HCT116 (cell line): ENCODE measurements around the gene ORC4. TPM values are rescaled to one million over a fixed set of nuclear protein-coding genes. Genes with fewer than 3 reads are reported as not detected.

Experiments
- ATAC-seq: fragments of 200-7000 bp; cut with Tn5 transposase; 2 replicates; pipeline ENCODE4 v1.9.1; 2020; ENCODE audit warnings: mild to moderate bottlenecking, moderate library complexity
- BruUV-seq: library from RNA; stranded (reverse); fragments of 400-500 nt; replicated peaks from 2 replicates; lab custom pipeline; 2021; lab: Mats Ljungman, UMichigan
- CTCF ChIA-PET: fragments of 300-600 bp; sonication (Branson Sonifier 250); formaldehyde crosslinking; loops from one replicate; lab custom pipeline; 2021; ENCODE audit warnings: antibody characterized with exemption; lab: Charles Lee
- POLR2A ChIA-PET: fragments of 300-600, 350-600 bp; sonication (Branson Sonifier 250); formaldehyde crosslinking; loops from one replicate; lab custom pipeline; 2021; ENCODE audit warnings: antibody characterized with exemption; lab: Charles Lee
- RAD21 ChIA-PET, 2 experiments: fragments of 300-600 bp; sonication (Branson Sonifier 250); formaldehyde crosslinking; loops; one replicate each; lab custom pipeline; 2023; ENCODE audit warnings: low total read pairs in 2 of 2; ENCODE audit not compliant: uncharacterized antibody in 2 of 2, unreplicated experiment in 2 of 2, low non-redundant PET in 1 of 2; lab: Charles Lee
- DNase-seq: peaks from one replicate; pipeline ENCODE4 v3.0.0-alpha.2; 2010; ENCODE audit warnings: low read depth, low spot score
- H2AFZ ChIP-seq: fragments of 200-600 bp; shearing (Covaris generic), sonication (generic); 2 replicates; pipeline ENCODE4 v1.6.1; 2017; ENCODE audit warnings: low read depth, mixed run types, mixed read lengths, antibody characterized with exemption, low read length; ENCODE audit not compliant: poor library complexity, severe bottlenecking
- H3K27ac ChIP-seq: 2 replicates; pipeline ENCODE4 v1.5.1; 2012; ENCODE audit warnings: low read depth, low read length
- H3K27me3 ChIP-seq: fragments of 200-600 bp; sonication (generic); 2 replicates; pipeline ENCODE4 v1.6.1; 2016; ENCODE audit warnings: mixed run types, low read length, mixed read lengths; ENCODE audit not compliant: insufficient read depth
- H3K36me3 ChIP-seq, 2 experiments: fragments of 200-500 bp in 1 of 2; fragments of 200-600 bp in 1 of 2; sonication (Bioruptor generic) in 1 of 2; sonication (generic) in 1 of 2; 2 replicates each; pipeline versions ENCODE4 v1.5.1 to v1.6.1; 2014 to 2016; ENCODE audit warnings: low read length in 2 of 2, inconsistent platforms in 1 of 2, mixed read lengths in 1 of 2, mixed run types in 1 of 2; ENCODE audit not compliant: insufficient read depth in 2 of 2, control insufficient read depth in 1 of 2
- H3K4me1 ChIP-seq, 2 experiments: fragments of 200-600 bp in 1 of 2; sonication (generic) in 1 of 2; 2 replicates each; pipeline versions ENCODE4 v1.5.1 to v1.6.1; 2012 to 2017; ENCODE audit warnings: low read length in 2 of 2, inconsistent platforms in 1 of 2, mild to moderate bottlenecking in 1 of 2, mixed read lengths in 1 of 2, mixed run types in 1 of 2, moderate library complexity in 1 of 2; ENCODE audit not compliant: insufficient read depth in 2 of 2, control insufficient read depth in 1 of 2
- H3K4me2 ChIP-seq: fragments of 200-600 bp; sonication (generic); 2 replicates; pipeline ENCODE4 v1.6.1; 2017; ENCODE audit warnings: mixed run types, low read length, mixed read lengths
- H3K4me3 ChIP-seq, 2 experiments: fragments of 200-600 bp in 1 of 2; sonication (generic) in 1 of 2; replicated peaks in 1 of 2; 2 replicates each; pipeline ENCODE4 v1.5.1; 2011 to 2016; ENCODE audit warnings: low read length in 2 of 2, control low read depth in 1 of 2, low read depth in 1 of 2, mild to moderate bottlenecking in 1 of 2, mixed read lengths in 1 of 2, mixed run types in 1 of 2
- H3K79me2 ChIP-seq: fragments of 200-600 bp; sonication (generic); 2 replicates; pipeline ENCODE4 v1.6.1; 2017; ENCODE audit warnings: mild to moderate bottlenecking, mixed run types, low read length, moderate library complexity, mixed read lengths; ENCODE audit not compliant: insufficient read depth
- H3K9ac ChIP-seq: fragments of 200-600 bp; sonication (generic); 2 replicates; pipeline ENCODE4 v1.6.1; 2016; ENCODE audit warnings: low read length, mixed read lengths
- H3K9me2 ChIP-seq: fragments of 200-600 bp; sonication (generic), shearing (Covaris generic); 2 replicates; pipeline ENCODE4 v1.6.1; 2017; ENCODE audit warnings: mixed run types, mild to moderate bottlenecking, moderate library complexity; ENCODE audit not compliant: insufficient read depth
- H3K9me3 ChIP-seq, 2 experiments: fragments of 200-500 bp in 1 of 2; fragments of 200-600 bp in 1 of 2; sonication (Bioruptor generic) in 1 of 2; sonication (generic) in 1 of 2; 2 replicates each; pipeline ENCODE4 v1.6.1; 2014 to 2017; ENCODE audit warnings: low read length in 2 of 2, mixed read lengths in 2 of 2, inconsistent platforms in 1 of 2, low read depth in 1 of 2, mild to moderate bottlenecking in 1 of 2, mixed run types in 1 of 2, moderate library complexity in 1 of 2; ENCODE audit not compliant: control insufficient read depth in 1 of 2, insufficient read depth in 1 of 2
- H4K20me1 ChIP-seq: fragments of 200-600 bp; sonication (generic), shearing (Covaris generic); 2 replicates; pipeline ENCODE4 v1.6.1; 2017; ENCODE audit warnings: mixed run types, mild to moderate bottlenecking, moderate library complexity; ENCODE audit not compliant: insufficient read depth
- CBX3 ChIP-seq: IDR thresholded peaks from 2 replicates; pipeline ENCODE4 v1.6.1; 2012; ENCODE audit warnings: low read depth
- CEBPB ChIP-seq: IDR thresholded peaks from 2 replicates; pipeline ENCODE4 v1.6.1; 2012; ENCODE audit warnings: low read depth
- EGR1 ChIP-seq: IDR thresholded peaks from 2 replicates; pipeline ENCODE4 v1.6.1; 2012; ENCODE audit warnings: low read depth
- ELF1 ChIP-seq: IDR thresholded peaks from 2 replicates; pipeline ENCODE4 v1.6.1; 2012; ENCODE audit warnings: low read depth, borderline replicate concordance
- EZH2 ChIP-seq: fragments of 200-600 bp; sonication (generic); IDR thresholded peaks from 2 replicates; pipeline ENCODE4 v1.6.1; 2017; ENCODE audit warnings: antibody characterized with exemption, mixed run types
- EZH2phosphoT487 ChIP-seq: fragments of 200-600 bp; IDR thresholded peaks from 2 replicates; pipeline ENCODE4 v1.6.1; 2018; ENCODE audit warnings: antibody characterized with exemption, borderline replicate concordance
- JUND ChIP-seq: IDR thresholded peaks from 2 replicates; pipeline ENCODE4 v1.6.1; 2012
- MAX ChIP-seq: IDR thresholded peaks from 2 replicates; pipeline ENCODE4 v1.6.1; 2012
- POLR2A ChIP-seq: IDR thresholded peaks from 2 replicates; pipeline ENCODE4 v1.7.0; 2011; ENCODE audit warnings: borderline replicate concordance; ENCODE audit not compliant: insufficient read depth, insufficient read length; ENCODE audit errors: extremely low read depth
- RAD21 ChIP-seq: IDR thresholded peaks from 2 replicates; pipeline ENCODE4 v1.6.1; 2012; ENCODE audit warnings: low read depth, mild to moderate bottlenecking
- SIN3A ChIP-seq: IDR thresholded peaks from 2 replicates; pipeline ENCODE4 v1.6.1; 2012; ENCODE audit warnings: low read depth
- SP1 ChIP-seq: IDR thresholded peaks from 2 replicates; pipeline ENCODE4 v1.6.1; 2012; ENCODE audit warnings: low read depth
- SRF ChIP-seq: IDR thresholded peaks from 2 replicates; pipeline ENCODE4 v1.6.1; 2012; ENCODE audit warnings: low read depth
- TCF7L2 ChIP-seq: IDR thresholded peaks from 2 replicates; pipeline ENCODE4 v1.7.0; 2011; ENCODE audit warnings: borderline replicate concordance, inconsistent platforms; ENCODE audit not compliant: insufficient read depth, insufficient read length; ENCODE audit errors: extremely low read depth
- YY1 ChIP-seq: IDR thresholded peaks from 2 replicates; pipeline ENCODE4 v1.6.1; 2011; ENCODE audit warnings: low read length, low read depth, moderate library complexity, mild to moderate bottlenecking; ENCODE audit not compliant: insufficient replicate concordance; ENCODE audit errors: extremely low read depth
- ZBTB33 ChIP-seq: IDR thresholded peaks from 2 replicates; pipeline ENCODE4 v1.6.1; 2011; ENCODE audit warnings: mild to moderate bottlenecking, low read length, moderate library complexity; ENCODE audit not compliant: insufficient replicate concordance; ENCODE audit errors: extremely low read depth
- ZFX ChIP-seq: fragments of 450-650 bp; IDR thresholded peaks from 2 replicates; pipeline ENCODE4 v1.6.1; 2017
- ZNF274 ChIP-seq: fragments of 200-500 bp; sonication (Bioruptor generic); IDR thresholded peaks from 2 replicates; pipeline ENCODE4 v1.6.1; 2014; ENCODE audit warnings: mild to moderate bottlenecking, low read depth, low read length, inconsistent platforms
- intact Hi-C: fragments of 100-400 bp; cut with micrococcal nuclease; formaldehyde crosslinking; loops from 2 replicates; pipeline ENCODE4 v1.10.0; 2022
- total RNA-seq: library from RNA; stranded (reverse); gene quantifications from one replicate; pipeline ENCODE4 v1.2.1, GENCODE V29; 2021; ENCODE audit not compliant: unreplicated experiment
- TF ChIP-seq, protein P1 (sequence below): IDR thresholded peaks from 2 replicates; pipeline ENCODE4 v1.6.1; 2012

ORC4 gene
- total RNA-seq, 1 experiment from 2014 or later, result 51.0 TPM

DNA sequence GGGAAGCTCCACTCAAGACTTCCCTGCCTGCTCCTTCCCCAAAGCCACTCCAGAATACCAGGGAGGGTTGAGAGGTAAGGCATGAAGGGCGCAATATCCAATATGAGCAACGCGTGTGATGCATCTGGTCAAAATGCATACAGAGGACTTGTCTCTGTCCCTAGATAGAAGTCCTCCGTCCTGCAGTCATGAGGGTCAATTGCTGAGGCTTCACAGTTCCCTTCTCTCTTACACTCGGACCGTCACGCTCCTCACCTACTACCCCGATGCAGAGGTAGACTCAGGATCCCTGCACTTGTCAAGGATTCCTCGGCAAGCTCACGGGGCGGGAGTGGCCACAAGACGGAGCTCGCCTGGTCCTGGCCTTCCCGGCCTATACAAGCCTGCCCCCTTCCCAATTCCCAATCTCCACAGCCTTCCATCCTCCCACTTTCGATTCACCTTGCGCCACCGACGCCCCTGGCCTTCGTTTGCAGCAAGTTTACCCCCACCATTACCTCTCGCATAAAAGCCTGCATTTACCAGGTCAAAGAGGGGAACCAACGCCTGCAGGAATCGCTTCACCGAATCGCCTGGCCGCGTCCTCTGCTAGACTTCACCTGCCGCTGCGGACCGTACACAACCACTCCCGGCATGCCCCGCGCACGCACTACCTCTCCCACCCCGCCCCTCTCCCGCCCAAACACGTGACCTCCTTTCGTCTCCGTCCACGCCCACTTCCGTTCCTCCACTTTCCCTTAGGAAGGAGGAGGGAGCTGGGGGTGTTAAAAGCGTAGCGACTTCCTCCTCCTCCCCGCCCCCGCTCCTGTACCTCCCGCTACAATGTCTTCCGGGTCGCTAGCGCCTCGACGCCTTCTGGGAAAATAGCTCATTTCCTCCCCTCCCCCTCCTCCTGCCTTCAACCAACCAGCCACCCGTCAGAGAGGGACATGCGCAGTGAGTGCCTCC is at the start of gene ORC4 (continued):
- TF ChIP-seq JUND (no peak), SRF (peak; percentile 53; the same call in 1 of the 2 replicates), TCF7L2 (peak; percentile 57), YY1 (peak; percentile 70), ZNF274 (no peak), MAX (peak; percentile 82), EZH2 (no peak)

GRCh38 chr2:148067801-148068200 is 47.3 kb upstream of the ORC4 start:
- ChIA-PET POLR2A (no interaction called here), CTCF (no interaction called here), RAD21 (no interaction called here)
- Histone ChIP-seq H4K20me1 (no peaks in the 10 kb centered on the region), H3K4me1 (no peaks in the 10 kb centered on the region), H2AFZ (no peak overlapping the region), H3K36me3 (no peaks in the 10 kb centered on the region), H3K9me3 (no peaks in the 10 kb centered on the region), H3K9ac (no peak overlapping the region), H3K27ac (no peak overlapping the region), H3K9me2 (no peaks in the 10 kb centered on the region), H3K79me2 (no peaks in the 10 kb centered on the region), H3K4me2 (no peak overlapping the region), H3K4me3 (no peak overlapping the region), H3K27me3 (no peaks in the 10 kb centered on the region)
- ATAC-seq, result no peak
- no peak for DNase-seq
- intact Hi-C loops, result no loop called here
- no TSS peak for BruUV-seq
- no peak for TF ChIP-seq EZH2phosphoT487
- no peak for TF ChIP-seq SIN3A
- no peak for TF ChIP-seq CEBPB
- TF ChIP-seq MAX, result no peak
- no peak for TF ChIP-seq ZFX
- no peak for TF ChIP-seq POLR2A
- no peak for TF ChIP-seq ZBTB33
- TF ChIP-seq YY1, result no peak
- TF ChIP-seq JUND, result no peak
- TF ChIP-seq RAD21, result no peak
- no peak for TF ChIP-seq EGR1
- TF ChIP-seq SRF, result no peak
- TF ChIP-seq ELF1, result no peak
- TF ChIP-seq SP1, result no peak
- no peak for TF ChIP-seq TCF7L2
- TF ChIP-seq ZNF274, result no peak
- no peak for TF ChIP-seq EZH2
- TF ChIP-seq, protein P1, sequence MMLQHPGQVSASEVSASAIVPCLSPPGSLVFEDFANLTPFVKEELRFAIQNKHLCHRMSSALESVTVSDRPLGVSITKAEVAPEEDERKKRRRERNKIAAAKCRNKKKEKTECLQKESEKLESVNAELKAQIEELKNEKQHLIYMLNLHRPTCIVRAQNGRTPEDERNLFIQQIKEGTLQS, result no peak
- TF ChIP-seq CBX3, result no peak
